Neural cell (in vitro differentiated cells): ENCODE data around the gene GSC2. TPM values are rescaled to one million over a fixed set of nuclear protein-coding genes. Genes with fewer than 3 reads are reported as not detected.

Source experiments
- H2AFZ ChIP-seq: fragments of 200-600, 300-800 bp; sonication (generic), shearing (Covaris generic); 2 replicates; pipeline ENCODE4 v1.6.0; 2014; ENCODE audit warnings: low read depth, mild to moderate bottlenecking, antibody characterized with exemption, low read length, moderate library complexity
- H3F3A ChIP-seq: fragments of 200-600 bp; shearing (Covaris generic); 2 replicates; pipeline ENCODE4 v1.6.1; 2016; ENCODE audit warnings: mild to moderate bottlenecking, moderate library complexity, mixed read lengths, antibody characterized with exemption, low read length; ENCODE audit not compliant: insufficient read depth, poor library complexity, severe bottlenecking
- H3K27ac ChIP-seq: fragments of 200-600, 300-800 bp; sonication (generic), shearing (Covaris generic); 2 replicates; pipeline ENCODE4 v1.5.1; 2014; ENCODE audit warnings: mild to moderate bottlenecking, low read length, moderate library complexity
- H3K27me3 ChIP-seq: fragments of 300-800, 200-600 bp; sonication (generic), shearing (Covaris generic); 2 replicates; pipeline ENCODE4 v1.6.0; 2014; ENCODE audit warnings: mild to moderate bottlenecking, low read depth, low read length, moderate library complexity; ENCODE audit not compliant: insufficient read depth
- H3K36me3 ChIP-seq: fragments of 300-800, 200-600 bp; sonication (generic), shearing (Covaris generic); 2 replicates; pipeline ENCODE4 v1.5.1; 2014; ENCODE audit warnings: mild to moderate bottlenecking, antibody characterized with exemption, low read length, moderate library complexity; ENCODE audit not compliant: insufficient read depth
- H3K4me2 ChIP-seq: fragments of 300-800, 200-600 bp; sonication (generic), shearing (Covaris generic); 2 replicates; pipeline ENCODE4 v1.6.0; 2014; ENCODE audit warnings: mild to moderate bottlenecking, low read length
- H3K4me3 ChIP-seq: fragments of 300-800, 200-600 bp; sonication (generic), shearing (Covaris generic); 2 replicates; pipeline ENCODE4 v1.5.1; 2014; ENCODE audit warnings: mild to moderate bottlenecking, low read length, moderate library complexity
- H3K79me2 ChIP-seq: fragments of 200-600 bp; shearing (Covaris generic); replicated peaks from 2 replicates; pipeline ENCODE4 v1.6.0; 2014; ENCODE audit warnings: mild to moderate bottlenecking, low read length, moderate library complexity; ENCODE audit not compliant: insufficient read depth
- H3K9ac ChIP-seq: fragments of 300-800, 200-600 bp; sonication (generic), shearing (Covaris generic); 2 replicates; pipeline ENCODE4 v1.6.1; 2016; ENCODE audit warnings: mild to moderate bottlenecking, low read length, mixed read lengths
- H3K9me2 ChIP-seq: fragments of 200-600 bp; shearing (Covaris generic); 2 replicates; pipeline ENCODE4 v1.6.1; 2016; ENCODE audit warnings: mild to moderate bottlenecking, low read length, mixed read lengths; ENCODE audit not compliant: insufficient read depth
- H3K9me3 ChIP-seq: fragments of 200-600, 300-800 bp; sonication (generic), shearing (Covaris generic); 2 replicates; pipeline ENCODE4 v1.6.1; 2016; ENCODE audit warnings: mild to moderate bottlenecking, mixed run types, low read length, moderate library complexity, mixed read lengths
- H4K20me1 ChIP-seq: fragments of 200-600 bp; shearing (Covaris generic); 2 replicates; pipeline ENCODE4 v1.6.1; 2016; ENCODE audit warnings: mild to moderate bottlenecking, mixed run types; ENCODE audit not compliant: insufficient read depth
- EP300 ChIP-seq: fragments of 450-650 bp; conservative IDR thresholded peaks from 2 replicates; pipeline ENCODE4 v1.6.1; 2014; ENCODE audit warnings: antibody characterized with exemption, mild to moderate bottlenecking, moderate library complexity; ENCODE audit not compliant: poor library complexity, severe bottlenecking
- EZH2 ChIP-seq: fragments of 200-600, 300-800 bp; shearing (Covaris generic), sonication (generic); IDR thresholded peaks from 2 replicates; pipeline ENCODE4 v1.6.1; 2014; ENCODE audit warnings: antibody characterized with exemption, low read length, borderline replicate concordance, mild to moderate bottlenecking; ENCODE audit not compliant: insufficient read depth, poor library complexity, severe bottlenecking
- MXI1 ChIP-seq: fragments of 450-650 bp; conservative IDR thresholded peaks from 2 replicates; pipeline ENCODE4 v1.6.1; 2014; ENCODE audit warnings: antibody characterized with exemption, mild to moderate bottlenecking; ENCODE audit not compliant: poor library complexity, severe bottlenecking
- POLR2AphosphoS5 ChIP-seq: IDR thresholded peaks from 2 replicates; pipeline ENCODE4 v1.6.1; 2012
- RAD21 ChIP-seq: fragments of 450-650 bp; conservative IDR thresholded peaks from 2 replicates; pipeline ENCODE4 v1.6.1; 2014; ENCODE audit warnings: antibody characterized with exemption, mild to moderate bottlenecking, moderate library complexity
- REST ChIP-seq: IDR thresholded peaks from 2 replicates; pipeline ENCODE4 v1.6.1; 2012; ENCODE audit warnings: borderline replicate concordance
- SMC3 ChIP-seq: fragments of 450-650 bp; conservative IDR thresholded peaks from 2 replicates; pipeline ENCODE4 v1.6.1; 2014; ENCODE audit warnings: antibody characterized with exemption, mild to moderate bottlenecking, moderate library complexity; ENCODE audit not compliant: poor library complexity
- TAF1 ChIP-seq: IDR thresholded peaks from 2 replicates; pipeline ENCODE4 v1.6.1; 2012; ENCODE audit warnings: low read depth
- polyA plus RNA-seq: library from polyadenylated mRNA; depleted of rRNA; stranded (reverse); fragments of >200 nt; gene quantifications from 2 replicates; pipeline ENCODE4 v1.2.3, GENCODE V29; 2014
- TF ChIP-seq, protein P1 (sequence below): fragments of 450-650 bp; IDR thresholded peaks from 2 replicates; pipeline ENCODE4 v1.5.1; 2014; ENCODE audit warnings: antibody characterized with exemption, mild to moderate bottlenecking, moderate library complexity; ENCODE audit not compliant: poor library complexity, severe bottlenecking

Gene GSC2
- polyA plus RNA-seq, 1 donor from 2014 or later = not detected

DNA sequence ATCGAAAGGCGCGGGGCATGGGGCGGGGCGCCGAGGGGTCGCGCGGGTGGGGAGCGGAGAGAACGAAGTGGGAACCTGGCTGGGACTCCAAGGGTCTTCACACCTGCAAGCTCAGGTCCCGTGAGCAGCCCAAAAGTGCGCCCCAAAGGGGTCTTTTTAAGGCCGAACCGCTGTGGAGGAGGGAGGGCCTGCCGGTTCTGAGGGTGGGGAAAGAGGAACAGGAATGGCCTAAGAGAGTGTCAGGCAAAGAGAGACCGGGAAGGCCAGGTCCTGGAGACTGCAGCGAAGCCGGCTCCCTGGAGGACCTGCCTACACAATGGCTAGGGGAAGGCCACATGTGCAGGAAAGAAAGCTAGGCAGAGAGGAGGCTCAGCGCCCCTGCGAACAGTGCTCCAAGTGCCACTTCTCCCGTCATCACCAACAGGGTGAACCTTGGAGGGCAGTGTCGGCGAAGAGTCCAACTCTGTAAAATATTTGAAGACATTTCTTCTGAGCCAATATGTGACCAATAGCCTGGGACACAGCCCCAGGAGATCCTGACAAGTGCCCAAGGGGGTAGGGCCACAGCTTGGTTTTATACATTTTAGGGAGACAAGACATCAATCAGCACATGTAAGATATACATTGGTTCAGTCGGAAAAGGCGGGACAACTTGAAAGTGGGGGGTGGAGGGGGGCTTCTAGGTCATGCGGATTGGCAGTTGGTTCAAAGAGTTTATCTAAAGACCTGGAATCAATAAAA is 27.2 kb downstream of the GSC2 start:
- Histone ChIP-seq H3K79me2 (peaks cover 37% of the 10 kb centered on the region), H3K36me3 (no peaks in the 10 kb centered on the region), H4K20me1 (peaks cover 5% of the 10 kb centered on the region), H2AFZ (peak overlapping the region; percentile 77), H3K4me2 (peak overlapping the region; percentile 47), H3K9ac (peak overlapping the region; percentile 64), H3F3A (no peaks in the 10 kb centered on the region), H3K9me2 (no peaks in the 10 kb centered on the region), H3K27ac (peak overlapping the region; percentile 30), H3K9me3 (no peaks in the 10 kb centered on the region), H3K27me3 (no peaks in the 10 kb centered on the region), H3K4me3 (peak overlapping the region; percentile 99)
- TF ChIP-seq, protein P1, sequence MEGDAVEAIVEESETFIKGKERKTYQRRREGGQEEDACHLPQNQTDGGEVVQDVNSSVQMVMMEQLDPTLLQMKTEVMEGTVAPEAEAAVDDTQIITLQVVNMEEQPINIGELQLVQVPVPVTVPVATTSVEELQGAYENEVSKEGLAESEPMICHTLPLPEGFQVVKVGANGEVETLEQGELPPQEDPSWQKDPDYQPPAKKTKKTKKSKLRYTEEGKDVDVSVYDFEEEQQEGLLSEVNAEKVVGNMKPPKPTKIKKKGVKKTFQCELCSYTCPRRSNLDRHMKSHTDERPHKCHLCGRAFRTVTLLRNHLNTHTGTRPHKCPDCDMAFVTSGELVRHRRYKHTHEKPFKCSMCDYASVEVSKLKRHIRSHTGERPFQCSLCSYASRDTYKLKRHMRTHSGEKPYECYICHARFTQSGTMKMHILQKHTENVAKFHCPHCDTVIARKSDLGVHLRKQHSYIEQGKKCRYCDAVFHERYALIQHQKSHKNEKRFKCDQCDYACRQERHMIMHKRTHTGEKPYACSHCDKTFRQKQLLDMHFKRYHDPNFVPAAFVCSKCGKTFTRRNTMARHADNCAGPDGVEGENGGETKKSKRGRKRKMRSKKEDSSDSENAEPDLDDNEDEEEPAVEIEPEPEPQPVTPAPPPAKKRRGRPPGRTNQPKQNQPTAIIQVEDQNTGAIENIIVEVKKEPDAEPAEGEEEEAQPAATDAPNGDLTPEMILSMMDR = peak; percentile 11
- TF ChIP-seq REST = no peak

DNA sequence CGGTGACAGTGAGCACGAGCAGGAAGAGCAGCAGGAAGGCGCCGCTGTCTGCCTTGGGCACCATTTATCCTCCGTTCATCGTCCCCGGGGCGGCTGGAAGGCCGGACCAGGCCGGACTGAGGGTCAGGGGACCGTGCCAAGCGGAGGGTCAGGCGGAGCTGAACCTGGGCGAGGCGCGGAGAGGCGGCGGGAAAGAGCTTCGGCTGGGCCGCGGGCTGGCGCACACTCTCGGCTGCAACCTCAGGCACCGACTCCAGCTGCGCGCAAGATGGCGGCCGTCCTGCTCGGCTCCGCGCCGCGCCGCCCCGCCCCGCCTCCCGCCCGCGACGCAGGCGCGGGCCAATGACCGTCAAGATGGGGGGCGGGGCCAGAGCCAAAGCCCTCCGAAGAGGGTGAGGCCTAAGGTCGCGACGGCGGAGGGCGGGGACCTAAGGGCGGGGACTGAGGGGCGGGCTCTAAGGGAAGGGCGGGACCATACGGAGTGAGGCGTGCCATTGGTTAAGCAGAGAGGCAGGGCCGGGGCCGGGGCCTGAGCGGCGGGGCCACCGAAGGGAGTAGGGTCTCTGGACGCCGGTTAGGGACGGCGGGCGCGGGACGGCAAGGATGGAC is 27.8 kb downstream of the GSC2 start, which contains the start of gene DGCR2:
DGCR2 (minus strand) TSS at position 270 of the 609 bp plus-strand sequence; CDS start at position 64, 206 bp downstream.
- Histone ChIP-seq H3K36me3 (no peaks in the 10 kb centered on the region), H3K9me2 (no peaks in the 10 kb centered on the region), H3K27me3 (no peaks in the 10 kb centered on the region), H4K20me1 (peaks cover 5% of the 10 kb centered on the region), H3F3A (no peaks in the 10 kb centered on the region), H3K79me2 (peaks cover 43% of the 10 kb centered on the region), H2AFZ (peak within 1 kb of the TSS; percentile 77), H3K9me3 (no peaks in the 10 kb centered on the region), H3K27ac (peak within 1 kb of the TSS; percentile 93), H3K4me2 (peak within 1 kb of the TSS; percentile 96), H3K9ac (peak within 1 kb of the TSS; percentile 98), H3K4me3 (peak within 1 kb of the TSS; percentile 99)
- TF ChIP-seq, protein P1 = no peak
- TF ChIP-seq REST (peak; percentile 90), POLR2AphosphoS5 (peak; percentile 95), EZH2 (no peak), RAD21 (peak; percentile 25), MXI1 (peak; percentile 72), EP300 (peak; percentile 51), TAF1 (peak; percentile 68), SMC3 (peak; percentile 37)
